CD14-positive monocyte (primary cell): ENCODE data around the gene PRKD1. TPM values are rescaled to one million over a fixed set of nuclear protein-coding genes. Genes with fewer than 3 reads are reported as not detected.

Experiments used
- DNase-seq, 3 donors: peaks; one replicate each; pipeline ENCODE4 v3.0.0-alpha.2; 2011 to 2022
- H2AFZ ChIP-seq: 2 replicates; pipeline ENCODE4 v1.6.0; 2012; ENCODE audit warnings: mild to moderate bottlenecking, low read depth, low read length, inconsistent platforms; ENCODE audit not compliant: insufficient read depth, poor library complexity, severe bottlenecking
- H3K27ac ChIP-seq, 2 donors: 1 replicate in 1 of 2; 2 replicates in 1 of 2; pipeline ENCODE4 v1.5.1; 2012 to 2013; ENCODE audit warnings: low read length in 2 of 2, control low read depth in 1 of 2, inconsistent platforms in 1 of 2, low read depth in 1 of 2, mild to moderate bottlenecking in 1 of 2
- H3K27me3 ChIP-seq, 2 donors: one replicate each; pipeline versions ENCODE4 v1.6.0 to v1.6.1; 2011 to 2013; ENCODE audit warnings: low read length in 2 of 2; ENCODE audit not compliant: control insufficient read depth in 2 of 2, insufficient read depth in 2 of 2
- H3K36me3 ChIP-seq, 2 donors: replicated peaks in 1 of 2; 1 replicate in 1 of 2; 2 replicates in 1 of 2; pipeline versions ENCODE4 v1.5.1 to v1.6.1; 2012 to 2013; ENCODE audit warnings: low read length in 2 of 2, control low read depth in 1 of 2, inconsistent platforms in 1 of 2, mild to moderate bottlenecking in 1 of 2; ENCODE audit not compliant: insufficient read depth in 2 of 2, control insufficient read depth in 1 of 2
- H3K4me1 ChIP-seq, 2 donors: 1 replicate in 1 of 2; 2 replicates in 1 of 2; pipeline versions ENCODE4 v1.5.1 to v1.6.1; 2012 to 2013; ENCODE audit warnings: low read length in 2 of 2, control low read depth in 1 of 2, inconsistent platforms in 1 of 2, mild to moderate bottlenecking in 1 of 2, moderate library complexity in 1 of 2; ENCODE audit not compliant: insufficient read depth in 2 of 2, control insufficient read depth in 1 of 2
- H3K4me2 ChIP-seq: replicated peaks from 2 replicates; pipeline ENCODE3; 2012; ENCODE audit warnings: low read length, moderate library complexity, mild to moderate bottlenecking; ENCODE audit not compliant: poor library complexity, severe bottlenecking; ENCODE audit errors: extremely low read depth
- H3K4me3 ChIP-seq, 3 experiments: fragments of 200-600 bp in 1 of 3; sonication (generic) in 1 of 3; replicated peaks in 1 of 3; 1 replicate in 2 of 3; 2 replicates in 1 of 3; pipeline ENCODE4 v1.5.1; 2011 to 2013; ENCODE audit warnings: low read length in 3 of 3, mild to moderate bottlenecking in 3 of 3, control low read depth in 2 of 3, low read depth in 2 of 3, inconsistent platforms in 1 of 3, moderate library complexity in 1 of 3
- H3K79me2 ChIP-seq: 2 replicates; pipeline ENCODE4 v1.6.0; 2012; ENCODE audit warnings: mild to moderate bottlenecking, control low read depth, inconsistent platforms, low read length, moderate library complexity; ENCODE audit not compliant: insufficient read depth
- H3K9ac ChIP-seq: 2 replicates; pipeline ENCODE4 v1.6.0; 2017; ENCODE audit warnings: low read length, mild to moderate bottlenecking; ENCODE audit not compliant: insufficient read depth, poor library complexity, severe bottlenecking
- H3K9me3 ChIP-seq, 2 donors: replicated peaks in 1 of 2; 1 replicate in 1 of 2; 2 replicates in 1 of 2; pipeline versions ENCODE4 v1.5.1 to v1.6.1; 2012 to 2013; ENCODE audit warnings: low read length in 2 of 2, control low read depth in 1 of 2; ENCODE audit not compliant: control insufficient read depth in 1 of 2, insufficient read depth in 1 of 2
- H4K20me1 ChIP-seq: 2 replicates; pipeline ENCODE4 v1.6.0; 2012; ENCODE audit warnings: mild to moderate bottlenecking, low read length, control low read depth, moderate library complexity; ENCODE audit not compliant: insufficient read depth
- H3K27ac Mint-ChIP-seq, 7 donors: one replicate each; pipeline ENCODE4 v1.8.0; 2020; ENCODE audit warnings: mild to moderate bottlenecking in 7 of 7, mixed read lengths in 7 of 7, moderate library complexity in 6 of 7, inconsistent platforms in 2 of 7
- H3K27me3 Mint-ChIP-seq, 3 donors: one replicate each; pipeline ENCODE4 v1.8.0; 2021 to 2022; ENCODE audit warnings: low read depth in 3 of 3, mild to moderate bottlenecking in 3 of 3, mixed read lengths in 3 of 3, moderate library complexity in 3 of 3, inconsistent platforms in 1 of 3
- H3K36me3 Mint-ChIP-seq, 2 donors: one replicate each; pipeline ENCODE4 v1.8.0; 2020; ENCODE audit warnings: mixed read lengths in 2 of 2, inconsistent platforms in 1 of 2, mild to moderate bottlenecking in 1 of 2
- H3K4me1 Mint-ChIP-seq: one replicate; pipeline ENCODE4 v1.8.0; 2020; ENCODE audit warnings: mild to moderate bottlenecking, mixed read lengths
- H3K4me3 Mint-ChIP-seq, 2 donors: one replicate each; pipeline ENCODE4 v1.8.0; 2020; ENCODE audit warnings: mild to moderate bottlenecking in 2 of 2, mixed read lengths in 2 of 2, moderate library complexity in 1 of 2
- H3K9me3 Mint-ChIP-seq, 7 donors: one replicate each; pipeline ENCODE4 v1.8.0; 2020 to 2022; ENCODE audit warnings: mixed read lengths in 7 of 7, mild to moderate bottlenecking in 6 of 7, moderate library complexity in 6 of 7, inconsistent platforms in 2 of 7
- CTCF ChIP-seq: fragments of 200-600 bp; IDR thresholded peaks from one replicate; pipeline ENCODE4 v1.8.0; 2022; ENCODE audit warnings: antibody characterized with exemption, mild to moderate bottlenecking
- WGBS: methylation state at CpG from one replicate; pipeline ENCODE4 v1.1.5; 2013; ENCODE audit warnings: missing lambda C conversion rate; ENCODE audit not compliant: insufficient coverage; 5-methylcytosine and 5-hydroxymethylcytosine counted together
- intact Hi-C, 2 donors: fragments of 100-400 bp; cut with micrococcal nuclease; formaldehyde crosslinking; loops; one replicate each; pipeline versions ENCODE4 v1.15.0 to v1.15.1; 2023
- polyA plus RNA-seq, 3 donors: library from polyadenylated mRNA; depleted of rRNA in 1 of 3; unstranded in 2 of 3; stranded (reverse) in 1 of 3; fragments of 300-500 nt in 2 of 3; fragments of >200 nt in 1 of 3; fragmentation: Illumina TruSeq in 2 of 3; gene quantifications; 1 replicate in 2 of 3; 2 replicates in 1 of 3; pipeline ENCODE4 v1.2.3, GENCODE V29; 2012 to 2021

Gene PRKD1
- polyA plus RNA-seq, 3 donors = not detected

DNA sequence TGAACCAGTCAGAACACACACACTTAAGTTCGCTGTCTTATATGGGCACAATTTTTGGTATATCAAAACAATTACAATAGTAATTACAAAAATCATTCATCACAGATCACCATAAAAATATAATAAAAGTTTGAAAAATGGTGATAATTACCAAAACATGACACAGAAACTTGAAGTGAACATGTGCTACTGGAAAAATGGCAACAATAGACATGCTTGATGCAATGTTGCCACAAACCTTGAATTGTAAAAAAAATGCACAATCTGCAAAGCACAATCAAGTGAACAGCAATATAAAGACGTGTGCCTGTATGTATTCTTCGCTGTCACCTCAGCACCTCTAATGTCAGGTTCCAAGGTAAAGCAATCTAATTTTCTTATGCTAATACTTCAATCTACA is 117.6 kb downstream of the PRKD1 start:
- peaks cover 0 to 1% (median 0%) of the 10 kb centered on the region in 3 donors for H3K27me3 Mint-ChIP-seq
- no peaks in the 10 kb centered on the region for H3K36me3 Mint-ChIP-seq
- H3K4me1 Mint-ChIP-seq = no peaks in the 10 kb centered on the region
- H3K9ac ChIP-seq = no peak overlapping the region
- H3K79me2 ChIP-seq = no peaks in the 10 kb centered on the region
- H3K27ac ChIP-seq = no peak overlapping the region
- no peak for DNase-seq
- no peak for TF ChIP-seq CTCF
- no CpG with 5 or more reads among the region's 3 CpGs for WGBS
- no peaks in the 10 kb centered on the region for H3K27me3 ChIP-seq
- H3K27ac Mint-ChIP-seq = no peak overlapping the region
- no peaks in the 10 kb centered on the region for H3K36me3 ChIP-seq
- H2AFZ ChIP-seq = no peak overlapping the region
- peaks cover 9% of the 10 kb centered on the region in 2 donors for H3K9me3 ChIP-seq
- H3K9me3 Mint-ChIP-seq = peaks cover 1 to 18% (median 9%) of the 10 kb centered on the region in 7 donors
- no peaks in the 10 kb centered on the region for H4K20me1 ChIP-seq
- intact Hi-C loops = no loop called here
- no peaks in the 10 kb centered on the region for H3K4me1 ChIP-seq
- no peak overlapping the region for H3K4me3 ChIP-seq
- no peak overlapping the region for H3K4me2 ChIP-seq
- no peak overlapping the region for H3K4me3 Mint-ChIP-seq

GRCh38 chr14:29806124-29806517 is 121.5 kb downstream of the PRKD1 start:
- H3K4me1 Mint-ChIP-seq = no peaks in the 10 kb centered on the region
- Histone ChIP-seq H3K79me2 (no peaks in the 10 kb centered on the region), H3K4me1 (no peaks in the 10 kb centered on the region), H3K4me3 (no peak overlapping the region), H4K20me1 (no peaks in the 10 kb centered on the region), H3K27me3 (no peaks in the 10 kb centered on the region), H3K27ac (no peak overlapping the region), H3K9me3 (peaks cover under 1 to 8% of the 10 kb centered on the region in 2 donors), H3K4me2 (no peak overlapping the region), H2AFZ (no peak overlapping the region), H3K9ac (no peak overlapping the region), H3K36me3 (no peaks in the 10 kb centered on the region)
- H3K27me3 Mint-ChIP-seq = peaks cover 0 to 1% (median 0%) of the 10 kb centered on the region in 3 donors
- intact Hi-C loops = no loop called here
- peaks cover 0 to 13% (median 4%) of the 10 kb centered on the region in 7 donors for H3K9me3 Mint-ChIP-seq
- H3K27ac Mint-ChIP-seq = no peak overlapping the region
- no peak for TF ChIP-seq CTCF
- H3K4me3 Mint-ChIP-seq = no peak overlapping the region
- no peak for DNase-seq
- WGBS = no CpG with 5 or more reads among the region's 1 CpG
- no peaks in the 10 kb centered on the region for H3K36me3 Mint-ChIP-seq
